HCT116 (cell line): Measurements from ENCODE around the gene HPRT1. TPM values are rescaled to one million over a fixed set of nuclear protein-coding genes. Genes with fewer than 3 reads are reported as not detected.

Experiments used
- ATAC-seq: fragments of 200-7000 bp; cut with Tn5 transposase; 2 replicates; pipeline ENCODE4 v1.9.1; 2020; ENCODE audit warnings: mild to moderate bottlenecking, moderate library complexity
- BruUV-seq: library from RNA; stranded (reverse); fragments of 400-500 nt; replicated peaks from 2 replicates; lab custom pipeline; 2021; lab: Mats Ljungman, UMichigan
- CTCF ChIA-PET: fragments of 300-600 bp; sonication (Branson Sonifier 250); formaldehyde crosslinking; loops from one replicate; lab custom pipeline; 2021; ENCODE audit warnings: antibody characterized with exemption; lab: Charles Lee
- POLR2A ChIA-PET: fragments of 300-600, 350-600 bp; sonication (Branson Sonifier 250); formaldehyde crosslinking; loops from one replicate; lab custom pipeline; 2021; ENCODE audit warnings: antibody characterized with exemption; lab: Charles Lee
- RAD21 ChIA-PET, 2 experiments: fragments of 300-600 bp; sonication (Branson Sonifier 250); formaldehyde crosslinking; loops; one replicate each; lab custom pipeline; 2023; ENCODE audit warnings: low total read pairs in 2 of 2; ENCODE audit not compliant: uncharacterized antibody in 2 of 2, unreplicated experiment in 2 of 2, low non-redundant PET in 1 of 2; lab: Charles Lee
- DNase-seq: peaks from one replicate; pipeline ENCODE4 v3.0.0-alpha.2; 2010; ENCODE audit warnings: low read depth, low spot score
- H2AFZ ChIP-seq: fragments of 200-600 bp; shearing (Covaris generic), sonication (generic); 2 replicates; pipeline ENCODE4 v1.6.1; 2017; ENCODE audit warnings: low read depth, mixed run types, mixed read lengths, antibody characterized with exemption, low read length; ENCODE audit not compliant: poor library complexity, severe bottlenecking
- H3K27ac ChIP-seq: 2 replicates; pipeline ENCODE4 v1.5.1; 2012; ENCODE audit warnings: low read depth, low read length
- H3K27me3 ChIP-seq: fragments of 200-600 bp; sonication (generic); 2 replicates; pipeline ENCODE4 v1.6.1; 2016; ENCODE audit warnings: mixed run types, low read length, mixed read lengths; ENCODE audit not compliant: insufficient read depth
- H3K36me3 ChIP-seq, 2 experiments: fragments of 200-500 bp in 1 of 2; fragments of 200-600 bp in 1 of 2; sonication (Bioruptor generic) in 1 of 2; sonication (generic) in 1 of 2; 2 replicates each; pipeline versions ENCODE4 v1.5.1 to v1.6.1; 2014 to 2016; ENCODE audit warnings: low read length in 2 of 2, inconsistent platforms in 1 of 2, mixed read lengths in 1 of 2, mixed run types in 1 of 2; ENCODE audit not compliant: insufficient read depth in 2 of 2, control insufficient read depth in 1 of 2
- H3K4me1 ChIP-seq, 2 experiments: fragments of 200-600 bp in 1 of 2; sonication (generic) in 1 of 2; 2 replicates each; pipeline versions ENCODE4 v1.5.1 to v1.6.1; 2012 to 2017; ENCODE audit warnings: low read length in 2 of 2, inconsistent platforms in 1 of 2, mild to moderate bottlenecking in 1 of 2, mixed read lengths in 1 of 2, mixed run types in 1 of 2, moderate library complexity in 1 of 2; ENCODE audit not compliant: insufficient read depth in 2 of 2, control insufficient read depth in 1 of 2
- H3K4me2 ChIP-seq: fragments of 200-600 bp; sonication (generic); 2 replicates; pipeline ENCODE4 v1.6.1; 2017; ENCODE audit warnings: mixed run types, low read length, mixed read lengths
- H3K4me3 ChIP-seq, 2 experiments: fragments of 200-600 bp in 1 of 2; sonication (generic) in 1 of 2; replicated peaks in 1 of 2; 2 replicates each; pipeline ENCODE4 v1.5.1; 2011 to 2016; ENCODE audit warnings: low read length in 2 of 2, control low read depth in 1 of 2, low read depth in 1 of 2, mild to moderate bottlenecking in 1 of 2, mixed read lengths in 1 of 2, mixed run types in 1 of 2
- H3K79me2 ChIP-seq: fragments of 200-600 bp; sonication (generic); 2 replicates; pipeline ENCODE4 v1.6.1; 2017; ENCODE audit warnings: mild to moderate bottlenecking, mixed run types, low read length, moderate library complexity, mixed read lengths; ENCODE audit not compliant: insufficient read depth
- H3K9ac ChIP-seq: fragments of 200-600 bp; sonication (generic); 2 replicates; pipeline ENCODE4 v1.6.1; 2016; ENCODE audit warnings: low read length, mixed read lengths
- H3K9me2 ChIP-seq: fragments of 200-600 bp; sonication (generic), shearing (Covaris generic); 2 replicates; pipeline ENCODE4 v1.6.1; 2017; ENCODE audit warnings: mixed run types, mild to moderate bottlenecking, moderate library complexity; ENCODE audit not compliant: insufficient read depth
- H3K9me3 ChIP-seq, 2 experiments: fragments of 200-500 bp in 1 of 2; fragments of 200-600 bp in 1 of 2; sonication (Bioruptor generic) in 1 of 2; sonication (generic) in 1 of 2; 2 replicates each; pipeline ENCODE4 v1.6.1; 2014 to 2017; ENCODE audit warnings: low read length in 2 of 2, mixed read lengths in 2 of 2, inconsistent platforms in 1 of 2, low read depth in 1 of 2, mild to moderate bottlenecking in 1 of 2, mixed run types in 1 of 2, moderate library complexity in 1 of 2; ENCODE audit not compliant: control insufficient read depth in 1 of 2, insufficient read depth in 1 of 2
- H4K20me1 ChIP-seq: fragments of 200-600 bp; sonication (generic), shearing (Covaris generic); 2 replicates; pipeline ENCODE4 v1.6.1; 2017; ENCODE audit warnings: mixed run types, mild to moderate bottlenecking, moderate library complexity; ENCODE audit not compliant: insufficient read depth
- CEBPB ChIP-seq: IDR thresholded peaks from 2 replicates; pipeline ENCODE4 v1.6.1; 2012; ENCODE audit warnings: low read depth
- EGR1 ChIP-seq: IDR thresholded peaks from 2 replicates; pipeline ENCODE4 v1.6.1; 2012; ENCODE audit warnings: low read depth
- ELF1 ChIP-seq: IDR thresholded peaks from 2 replicates; pipeline ENCODE4 v1.6.1; 2012; ENCODE audit warnings: low read depth, borderline replicate concordance
- EZH2 ChIP-seq: fragments of 200-600 bp; sonication (generic); IDR thresholded peaks from 2 replicates; pipeline ENCODE4 v1.6.1; 2017; ENCODE audit warnings: antibody characterized with exemption, mixed run types
- EZH2phosphoT487 ChIP-seq: fragments of 200-600 bp; IDR thresholded peaks from 2 replicates; pipeline ENCODE4 v1.6.1; 2018; ENCODE audit warnings: antibody characterized with exemption, borderline replicate concordance
- FOSL1 ChIP-seq: IDR thresholded peaks from 2 replicates; pipeline ENCODE4 v1.6.1; 2012; ENCODE audit warnings: low read depth
- JUND ChIP-seq: IDR thresholded peaks from 2 replicates; pipeline ENCODE4 v1.6.1; 2012
- MAX ChIP-seq: IDR thresholded peaks from 2 replicates; pipeline ENCODE4 v1.6.1; 2012
- POLR2AphosphoS5 ChIP-seq: IDR thresholded peaks from 2 replicates; pipeline ENCODE4 v1.6.1; 2011; ENCODE audit warnings: mild to moderate bottlenecking, low read depth, low read length, moderate library complexity
- RAD21 ChIP-seq: IDR thresholded peaks from 2 replicates; pipeline ENCODE4 v1.6.1; 2012; ENCODE audit warnings: low read depth, mild to moderate bottlenecking
- REST ChIP-seq: IDR thresholded peaks from 2 replicates; pipeline ENCODE4 v1.6.1; 2012; ENCODE audit warnings: low read depth
- SIN3A ChIP-seq: IDR thresholded peaks from 2 replicates; pipeline ENCODE4 v1.6.1; 2012; ENCODE audit warnings: low read depth
- SP1 ChIP-seq: IDR thresholded peaks from 2 replicates; pipeline ENCODE4 v1.6.1; 2012; ENCODE audit warnings: low read depth
- SRF ChIP-seq: IDR thresholded peaks from 2 replicates; pipeline ENCODE4 v1.6.1; 2012; ENCODE audit warnings: low read depth
- TCF7L2 ChIP-seq: IDR thresholded peaks from 2 replicates; pipeline ENCODE4 v1.7.0; 2011; ENCODE audit warnings: borderline replicate concordance, inconsistent platforms; ENCODE audit not compliant: insufficient read depth, insufficient read length; ENCODE audit errors: extremely low read depth
- YY1 ChIP-seq: IDR thresholded peaks from 2 replicates; pipeline ENCODE4 v1.6.1; 2011; ENCODE audit warnings: low read length, low read depth, moderate library complexity, mild to moderate bottlenecking; ENCODE audit not compliant: insufficient replicate concordance; ENCODE audit errors: extremely low read depth
- ZFX ChIP-seq: fragments of 450-650 bp; IDR thresholded peaks from 2 replicates; pipeline ENCODE4 v1.6.1; 2017
- ZNF274 ChIP-seq: fragments of 200-500 bp; sonication (Bioruptor generic); IDR thresholded peaks from 2 replicates; pipeline ENCODE4 v1.6.1; 2014; ENCODE audit warnings: mild to moderate bottlenecking, low read depth, low read length, inconsistent platforms
- intact Hi-C: fragments of 100-400 bp; cut with micrococcal nuclease; formaldehyde crosslinking; loops from 2 replicates; pipeline ENCODE4 v1.10.0; 2022
- total RNA-seq: library from RNA; stranded (reverse); gene quantifications from one replicate; pipeline ENCODE4 v1.2.1, GENCODE V29; 2021; ENCODE audit not compliant: unreplicated experiment
- TF ChIP-seq, protein P1 (sequence below): IDR thresholded peaks from 2 replicates; pipeline ENCODE4 v1.6.1; 2011; ENCODE audit warnings: mild to moderate bottlenecking, low read length, moderate library complexity; ENCODE audit not compliant: insufficient replicate concordance; ENCODE audit errors: extremely low read depth

The HPRT1 gene
- total RNA-seq, 1 experiment from 2014 or later = 57.8 TPM

DNA sequence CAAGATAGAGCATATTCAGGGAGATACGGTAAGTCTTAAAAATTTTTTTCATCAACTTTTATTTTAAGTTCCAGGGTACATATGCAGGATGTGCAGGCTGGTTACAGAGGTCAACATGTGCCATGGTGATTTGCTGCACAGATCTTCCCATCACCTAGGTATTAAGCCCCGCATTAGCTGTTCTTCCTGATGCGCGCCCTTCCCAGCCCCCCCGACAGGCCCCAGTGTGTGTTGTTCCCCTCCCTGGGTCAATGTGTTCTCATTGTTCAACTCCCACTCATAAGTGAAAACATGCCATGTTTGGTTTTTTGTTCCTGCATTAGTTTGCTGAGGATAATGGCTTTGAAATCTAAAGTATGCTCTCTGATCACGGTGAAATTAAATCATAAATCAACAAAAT lies 64.2 kb downstream of the HPRT1 start:
- no TSS peak for BruUV-seq
- Histone ChIP-seq H3K4me1 (peaks cover 11 to 23% of the 10 kb centered on the region in 2 experiments), H3K4me3 (no peak overlapping the region), H4K20me1 (no peaks in the 10 kb centered on the region), H3K27me3 (no peaks in the 10 kb centered on the region), H3K9me3 (no peaks in the 10 kb centered on the region), H3K4me2 (no peak overlapping the region), H3K36me3 (no peaks in the 10 kb centered on the region), H3K27ac (no peak overlapping the region), H3K9me2 (no peaks in the 10 kb centered on the region), H3K79me2 (no peaks in the 10 kb centered on the region), H3K9ac (no peak overlapping the region), H2AFZ (no peak overlapping the region)
- RAD21 ChIA-PET = no interaction called here
- DNase-seq (no peak), ATAC-seq (no peak)
- POLR2A ChIA-PET = interaction anchor here (1.3 kb wide), 1 partner anchor 18 kb away, joined by 3 read pairs; no protein-coding TSS in a partner anchor
- intact Hi-C loops = loop anchor here (5.0 kb wide), 1 partner anchor 258 kb away; no protein-coding TSS in a partner anchor
- CTCF ChIA-PET = no interaction called here
- TF ChIP-seq FOSL1 (no peak), RAD21 (no peak), YY1 (no peak), ELF1 (no peak), CEBPB (no peak), EZH2phosphoT487 (no peak), POLR2AphosphoS5 (no peak), ZFX (no peak), EZH2 (no peak), SP1 (no peak), MAX (no peak), REST (no peak), SIN3A (no peak), TCF7L2 (no peak), JUND (no peak), SRF (no peak), EGR1 (no peak), ZNF274 (no peak)
- TF ChIP-seq, protein P1, sequence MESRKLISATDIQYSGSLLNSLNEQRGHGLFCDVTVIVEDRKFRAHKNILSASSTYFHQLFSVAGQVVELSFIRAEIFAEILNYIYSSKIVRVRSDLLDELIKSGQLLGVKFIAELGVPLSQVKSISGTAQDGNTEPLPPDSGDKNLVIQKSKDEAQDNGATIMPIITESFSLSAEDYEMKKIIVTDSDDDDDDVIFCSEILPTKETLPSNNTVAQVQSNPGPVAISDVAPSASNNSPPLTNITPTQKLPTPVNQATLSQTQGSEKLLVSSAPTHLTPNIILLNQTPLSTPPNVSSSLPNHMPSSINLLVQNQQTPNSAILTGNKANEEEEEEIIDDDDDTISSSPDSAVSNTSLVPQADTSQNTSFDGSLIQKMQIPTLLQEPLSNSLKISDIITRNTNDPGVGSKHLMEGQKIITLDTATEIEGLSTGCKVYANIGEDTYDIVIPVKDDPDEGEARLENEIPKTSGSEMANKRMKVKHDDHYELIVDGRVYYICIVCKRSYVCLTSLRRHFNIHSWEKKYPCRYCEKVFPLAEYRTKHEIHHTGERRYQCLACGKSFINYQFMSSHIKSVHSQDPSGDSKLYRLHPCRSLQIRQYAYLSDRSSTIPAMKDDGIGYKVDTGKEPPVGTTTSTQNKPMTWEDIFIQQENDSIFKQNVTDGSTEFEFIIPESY = no peak
